ENCODE results near the gene TBX2.

- TF ChIP-seq CTCF (conservative IDR thresholded peaks at IDR 0.05; ENCODE audit: low read depth, low read length) (no peak), SMC3 (IDR thresholded peaks at IDR 0.05; ENCODE audit: low read depth, low read length) (no peak), CEBPB (IDR thresholded peaks at IDR 0.05; ENCODE audit: low read depth, low read length) (no peak), RFX5 (IDR thresholded peaks at IDR 0.05; ENCODE audit: low read depth, low read length) (no peak)
- TF ChIP-seq, protein P1, sequence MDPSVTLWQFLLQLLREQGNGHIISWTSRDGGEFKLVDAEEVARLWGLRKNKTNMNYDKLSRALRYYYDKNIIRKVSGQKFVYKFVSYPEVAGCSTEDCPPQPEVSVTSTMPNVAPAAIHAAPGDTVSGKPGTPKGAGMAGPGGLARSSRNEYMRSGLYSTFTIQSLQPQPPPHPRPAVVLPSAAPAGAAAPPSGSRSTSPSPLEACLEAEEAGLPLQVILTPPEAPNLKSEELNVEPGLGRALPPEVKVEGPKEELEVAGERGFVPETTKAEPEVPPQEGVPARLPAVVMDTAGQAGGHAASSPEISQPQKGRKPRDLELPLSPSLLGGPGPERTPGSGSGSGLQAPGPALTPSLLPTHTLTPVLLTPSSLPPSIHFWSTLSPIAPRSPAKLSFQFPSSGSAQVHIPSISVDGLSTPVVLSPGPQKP (IDR thresholded peaks at IDR 0.05; ENCODE audit: borderline replicate concordance, low read depth, low read length) = no peak
Observed at GRCh38 chr17:61451538-61452300, 52.1 kb downstream of the TBX2 start.
